Measurements from ENCODE around the gene DST. TPM values are rescaled to one million over a fixed set of nuclear protein-coding genes. Genes with fewer than 3 reads are reported as not detected.
"Not testable (repeated sequence)": the region's sequence is repeated elsewhere in the genome, so short reads cannot be mapped to it uniquely, and the experiment has no call there.

DST gene
- total RNA-seq, 1 donor, result 573 TPM

GRCh38 chr6:56501993-56502392 lies 140.7 kb downstream of the DST start:
- Histone ChIP-seq H4K20me1 (ENCODE audit: insufficient read depth, low read length) (no peaks in the 10 kb centered on the region), H3K4me1 (ENCODE audit: insufficient read depth, low read length) (no peaks in the 10 kb centered on the region), H3K4me2 (ENCODE audit: insufficient read depth, low read length) (no peak overlapping the region), H3K79me2 (ENCODE audit: insufficient read depth, low read length) (peaks cover 3% of the 10 kb centered on the region), H3K27me3 (ENCODE audit: insufficient read depth, low read length) (no peaks in the 10 kb centered on the region), H3K9me3 (ENCODE audit: low read depth, low read length) (no peaks in the 10 kb centered on the region), H3K36me3 (ENCODE audit: insufficient read depth, low read length) (peaks cover 71% of the 10 kb centered on the region), H3K27ac (ENCODE audit: low read depth, low read length) (no peak overlapping the region), H2AFZ (ENCODE audit: low read length) (no peak overlapping the region), H3K4me3 (ENCODE audit: insufficient read depth, low read length) (no peak overlapping the region)
- TF ChIP-seq CTCF (IDR thresholded peaks at IDR 0.05; ENCODE audit: extremely low read depth, low read depth, low read length), result no peak
- no peak for DNase-seq (ENCODE audit: insufficient read length, low spot score, missing footprints)

- DNase-seq (ENCODE audit: insufficient read length, low spot score, missing footprints), result peak; percentile 34
Measured at GRCh38 chr6:56499095-56499494, 143.6 kb downstream of the DST start.

GRCh38 chr6:56497691-56498090 lies 145.0 kb downstream of the DST start:
- no peak overlapping the region for H3K4me3 ChIP-seq (ENCODE audit: insufficient read depth, low read length)
- H3K4me2 ChIP-seq (ENCODE audit: insufficient read depth, low read length), result no peak overlapping the region
- H3K27me3 ChIP-seq (ENCODE audit: insufficient read depth, low read length), result no peaks in the 10 kb centered on the region
- H3K9me3 ChIP-seq (ENCODE audit: low read depth, low read length), result no peaks in the 10 kb centered on the region
- peaks cover 59% of the 10 kb centered on the region for H3K36me3 ChIP-seq (ENCODE audit: insufficient read depth, low read length)
- no peak for DNase-seq (ENCODE audit: insufficient read length, low spot score, missing footprints)
- no peak overlapping the region for H2AFZ ChIP-seq (ENCODE audit: low read length)
- no peaks in the 10 kb centered on the region for H4K20me1 ChIP-seq (ENCODE audit: insufficient read depth, low read length)
- no peak for TF ChIP-seq CTCF (IDR thresholded peaks at IDR 0.05; ENCODE audit: extremely low read depth, low read depth, low read length)
- H3K27ac ChIP-seq (ENCODE audit: low read depth, low read length), result no peak overlapping the region
- no peaks in the 10 kb centered on the region for H3K79me2 ChIP-seq (ENCODE audit: insufficient read depth, low read length)
- H3K4me1 ChIP-seq (ENCODE audit: insufficient read depth, low read length), result no peaks in the 10 kb centered on the region

More at GRCh38 chr6:56499095-56499494, 143.6 kb downstream of the DST start:
- Histone ChIP-seq H3K9me3 (ENCODE audit: low read depth, low read length) (no peaks in the 10 kb centered on the region), H4K20me1 (ENCODE audit: insufficient read depth, low read length) (no peaks in the 10 kb centered on the region), H3K4me2 (ENCODE audit: insufficient read depth, low read length) (no peak overlapping the region), H3K79me2 (ENCODE audit: insufficient read depth, low read length) (no peaks in the 10 kb centered on the region), H3K4me3 (ENCODE audit: insufficient read depth, low read length) (no peak overlapping the region), H3K4me1 (ENCODE audit: insufficient read depth, low read length) (no peaks in the 10 kb centered on the region), H3K36me3 (ENCODE audit: insufficient read depth, low read length) (peaks cover 59% of the 10 kb centered on the region), H2AFZ (ENCODE audit: low read length) (no peak overlapping the region), H3K27ac (ENCODE audit: low read depth, low read length) (peak overlapping the region; percentile 35), H3K27me3 (ENCODE audit: insufficient read depth, low read length) (no peaks in the 10 kb centered on the region)
- TF ChIP-seq CTCF (IDR thresholded peaks at IDR 0.05; ENCODE audit: extremely low read depth, low read depth, low read length), result no peak

GRCh38 chr6:56497240-56497639 lies 145.4 kb downstream of the DST start:
- Histone ChIP-seq H3K4me1 (ENCODE audit: insufficient read depth, low read length) (peaks cover 3% of the 10 kb centered on the region), H3K79me2 (ENCODE audit: insufficient read depth, low read length) (no peaks in the 10 kb centered on the region), H3K36me3 (ENCODE audit: insufficient read depth, low read length) (peaks cover 61% of the 10 kb centered on the region), H3K4me2 (ENCODE audit: insufficient read depth, low read length) (no peak overlapping the region), H4K20me1 (ENCODE audit: insufficient read depth, low read length) (no peaks in the 10 kb centered on the region), H2AFZ (ENCODE audit: low read length) (no peak overlapping the region), H3K4me3 (ENCODE audit: insufficient read depth, low read length) (no peak overlapping the region), H3K27me3 (ENCODE audit: insufficient read depth, low read length) (no peaks in the 10 kb centered on the region), H3K27ac (ENCODE audit: low read depth, low read length) (no peak overlapping the region), H3K9me3 (ENCODE audit: low read depth, low read length) (no peaks in the 10 kb centered on the region)
- TF ChIP-seq CTCF (IDR thresholded peaks at IDR 0.05; ENCODE audit: extremely low read depth, low read depth, low read length), result no peak
- DNase-seq (ENCODE audit: insufficient read length, low spot score, missing footprints), result no peak

- H4K20me1 ChIP-seq (ENCODE audit: insufficient read depth, low read length); H2AFZ ChIP-seq (ENCODE audit: low read length); H3K4me1 ChIP-seq (ENCODE audit: insufficient read depth, low read length); H3K9me3 ChIP-seq (ENCODE audit: low read depth, low read length); H3K4me3 ChIP-seq (ENCODE audit: insufficient read depth, low read length); DNase-seq (ENCODE audit: insufficient read length, low spot score, missing footprints); H3K27ac ChIP-seq (ENCODE audit: low read depth, low read length); H3K4me2 ChIP-seq (ENCODE audit: insufficient read depth, low read length); H3K27me3 ChIP-seq (ENCODE audit: insufficient read depth, low read length); H3K79me2 ChIP-seq (ENCODE audit: insufficient read depth, low read length): not testable (repeated sequence)
- peaks cover 67% of the 10 kb centered on the region for H3K36me3 ChIP-seq (ENCODE audit: insufficient read depth, low read length)
Measured at GRCh38 chr6:56496650-56497049, 146.0 kb downstream of the DST start.
